Rectal smooth muscle tissue (tissue), 1 donor: ENCODE measurements around the gene PDE4D.

Source experiments
- H3K27ac ChIP-seq: one replicate; pipeline ENCODE4 v1.7.0; 2013; ENCODE audit warnings: low read depth, low read length, inconsistent platforms
- H3K27me3 ChIP-seq: one replicate; pipeline ENCODE4 v1.7.0; 2013; ENCODE audit warnings: low read length; ENCODE audit not compliant: control insufficient read depth, insufficient read depth
- H3K36me3 ChIP-seq: one replicate; pipeline ENCODE4 v1.7.0; 2013; ENCODE audit warnings: low read length; ENCODE audit not compliant: control insufficient read depth, insufficient read depth
- H3K4me1 ChIP-seq: one replicate; pipeline ENCODE4 v1.7.0; 2013; ENCODE audit warnings: low read length; ENCODE audit not compliant: control insufficient read depth, insufficient read depth
- H3K4me3 ChIP-seq: one replicate; pipeline ENCODE4 v1.7.0; 2013; ENCODE audit warnings: low read length
- H3K9ac ChIP-seq: one replicate; pipeline ENCODE4 v1.7.0; 2013; ENCODE audit warnings: low read length

PDE4D gene

DNA sequence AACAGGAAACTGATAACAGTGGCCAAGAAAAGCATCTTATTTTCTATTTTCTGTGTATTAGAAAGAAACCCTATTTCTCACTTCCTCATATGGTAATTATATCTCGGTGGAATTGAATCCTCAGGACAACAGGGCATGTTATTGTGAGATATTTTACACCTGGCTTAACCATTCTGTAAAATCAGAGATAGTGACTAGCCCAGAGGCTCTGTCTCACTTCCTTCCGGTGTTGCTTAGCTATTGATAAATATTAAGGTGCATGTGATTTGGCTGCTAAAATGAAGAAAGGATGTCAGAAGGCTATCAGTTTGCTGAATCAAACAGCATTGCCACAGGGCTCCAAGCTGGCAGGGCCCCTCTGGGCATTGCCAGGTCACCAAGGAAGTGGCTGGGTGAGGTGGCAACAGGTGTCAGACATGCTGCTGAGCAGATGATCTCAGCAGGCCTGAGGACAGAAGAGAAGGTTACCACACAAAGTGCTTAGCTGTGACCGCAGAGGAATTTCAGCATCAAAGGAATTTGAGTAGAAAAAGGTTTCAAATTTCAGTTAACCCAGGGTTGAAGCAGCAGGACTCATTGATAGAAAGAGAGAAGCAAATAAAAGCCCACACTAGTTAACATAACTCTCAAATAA, 330.7 kb downstream of the PDE4D start:
- no peak overlapping the region for H3K9ac ChIP-seq
- no peak overlapping the region for H3K27ac ChIP-seq
- no peak overlapping the region for H3K4me3 ChIP-seq
- no peaks in the 10 kb centered on the region for H3K4me1 ChIP-seq
- no peaks in the 10 kb centered on the region for H3K27me3 ChIP-seq
- H3K36me3 ChIP-seq, result no peaks in the 10 kb centered on the region

DNA sequence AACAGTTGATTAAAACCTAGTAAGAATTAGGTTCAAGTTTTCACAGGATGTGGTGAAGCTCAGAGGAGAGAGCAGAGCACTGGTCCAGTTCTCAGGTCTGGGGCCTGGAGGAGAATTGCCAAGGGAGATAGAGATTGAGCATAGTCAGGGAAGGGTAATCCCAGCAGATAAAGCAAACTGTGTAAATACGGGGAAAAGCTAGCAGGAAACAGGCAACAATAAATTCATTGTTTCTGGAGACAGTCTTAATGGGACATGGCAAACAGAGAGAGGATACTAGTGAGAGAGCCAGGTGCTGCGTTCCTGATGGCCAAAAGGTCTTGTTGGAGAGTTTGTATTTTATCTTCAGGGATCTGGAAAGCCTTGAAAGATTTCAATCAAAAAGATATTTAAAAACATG, 333.0 kb downstream of the PDE4D start:
- H3K27ac ChIP-seq, result no peak overlapping the region
- H3K4me3 ChIP-seq, result no peak overlapping the region
- no peaks in the 10 kb centered on the region for H3K36me3 ChIP-seq
- H3K4me1 ChIP-seq, result no peaks in the 10 kb centered on the region
- H3K9ac ChIP-seq, result no peak overlapping the region
- H3K27me3 ChIP-seq, result no peaks in the 10 kb centered on the region

DNA sequence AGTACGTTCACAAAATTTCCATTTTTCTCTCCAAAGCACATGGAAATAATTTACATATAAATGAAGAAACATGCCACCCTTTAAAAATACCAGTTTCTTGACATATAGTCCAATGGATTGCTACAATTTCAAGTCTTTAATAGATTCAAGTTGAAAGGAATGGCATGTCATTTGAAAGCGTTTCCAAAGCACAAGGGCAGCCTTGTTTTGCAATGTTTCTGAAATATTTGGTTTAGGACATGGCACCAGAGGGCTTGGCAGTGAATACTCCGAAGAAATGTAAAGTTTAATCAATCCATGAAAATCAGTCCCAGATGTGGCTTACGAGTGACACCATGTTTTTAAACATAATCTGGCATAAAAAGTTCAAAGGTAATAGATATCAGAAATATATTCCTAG, 333.7 kb downstream of the PDE4D start:
- Histone ChIP-seq H3K9ac (no peak overlapping the region), H3K27ac (no peak overlapping the region), H3K4me1 (no peaks in the 10 kb centered on the region), H3K36me3 (no peaks in the 10 kb centered on the region), H3K4me3 (no peak overlapping the region), H3K27me3 (no peaks in the 10 kb centered on the region)

DNA sequence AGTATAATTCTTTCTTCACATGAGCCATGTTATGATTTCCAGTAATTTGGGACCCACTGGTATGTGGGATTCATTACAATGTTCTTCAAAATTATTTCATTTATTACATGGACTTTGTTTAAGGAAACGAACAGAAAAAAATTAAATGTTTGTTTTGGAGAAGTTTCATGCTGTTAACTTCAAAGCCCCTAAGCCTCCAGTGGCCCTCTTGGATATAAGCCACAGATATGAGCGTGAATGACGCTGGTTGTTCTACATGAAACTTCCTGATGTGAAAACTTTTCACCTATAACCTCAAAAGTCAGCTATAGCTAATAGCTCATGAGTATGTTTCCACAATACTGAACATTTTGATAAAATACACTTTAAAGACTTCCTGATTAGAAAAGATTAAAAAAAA, 334.2 kb downstream of the PDE4D start:
- Histone ChIP-seq H3K4me3 (no peak overlapping the region), H3K4me1 (no peaks in the 10 kb centered on the region), H3K9ac (no peak overlapping the region), H3K36me3 (no peaks in the 10 kb centered on the region), H3K27me3 (no peaks in the 10 kb centered on the region), H3K27ac (no peak overlapping the region)

DNA sequence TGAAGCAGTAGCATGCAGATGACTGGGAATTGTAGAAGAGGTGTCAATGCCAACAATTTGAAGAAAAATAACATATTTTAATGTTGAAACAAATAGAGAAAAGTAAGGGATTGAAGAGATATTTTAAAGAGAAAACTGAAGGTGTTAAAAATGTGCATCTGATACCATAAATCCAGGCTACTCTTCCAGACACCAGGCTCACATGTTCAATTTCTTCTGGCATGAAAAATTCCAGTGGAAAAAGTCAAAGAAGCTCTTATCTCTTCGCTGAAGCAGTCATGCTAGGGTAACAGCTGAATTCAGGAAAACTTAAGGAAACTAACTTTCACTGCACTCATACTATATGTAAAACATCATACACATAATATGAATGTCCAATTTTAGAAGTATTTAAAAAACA, 335.0 kb downstream of the PDE4D start:
- Histone ChIP-seq H3K9ac (no peak overlapping the region), H3K36me3 (no peaks in the 10 kb centered on the region), H3K27ac (no peak overlapping the region), H3K27me3 (no peaks in the 10 kb centered on the region), H3K4me1 (no peaks in the 10 kb centered on the region), H3K4me3 (no peak overlapping the region)

DNA sequence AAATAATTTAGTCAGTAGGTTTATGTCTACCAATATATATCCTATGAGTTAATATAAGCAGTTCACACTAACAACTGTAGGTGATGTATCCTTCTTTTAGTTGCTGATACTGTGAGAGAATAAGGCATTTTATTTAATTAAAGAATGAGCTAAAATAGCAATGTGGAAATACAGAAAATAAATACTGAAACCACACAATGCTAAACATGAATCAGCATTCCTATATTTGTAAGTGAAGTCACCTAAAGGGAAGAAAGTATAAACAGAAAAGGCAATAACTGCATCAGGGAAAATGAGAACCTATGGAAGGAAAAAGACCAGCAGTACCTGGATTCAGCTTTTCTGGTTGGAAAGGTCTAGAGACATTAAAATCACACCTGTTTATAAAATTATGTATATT, 336.0 kb downstream of the PDE4D start:
- Histone ChIP-seq H3K4me3 (no peak overlapping the region), H3K27me3 (no peaks in the 10 kb centered on the region), H3K27ac (no peak overlapping the region), H3K4me1 (no peaks in the 10 kb centered on the region), H3K36me3 (no peaks in the 10 kb centered on the region), H3K9ac (no peak overlapping the region)

DNA sequence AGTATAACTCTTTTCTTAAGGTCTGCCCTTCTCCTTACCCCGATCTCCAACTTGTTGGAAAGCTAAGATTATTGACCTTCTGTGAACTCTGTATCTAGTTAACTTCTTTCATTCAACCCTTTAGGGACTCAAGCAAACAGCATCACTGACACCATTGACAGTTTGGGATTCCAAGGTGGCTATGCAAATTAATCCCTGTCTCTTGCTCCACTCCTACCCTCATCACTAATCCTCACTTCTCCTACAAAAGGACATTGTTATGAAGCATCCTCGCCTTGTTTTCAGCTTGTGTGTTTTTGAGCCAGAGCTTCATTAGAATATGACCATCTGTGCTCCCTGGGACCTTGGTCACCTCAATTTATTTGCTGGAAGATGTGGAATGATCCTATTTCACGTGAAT, 337.9 kb downstream of the PDE4D start:
- no peak overlapping the region for H3K27ac ChIP-seq
- no peaks in the 10 kb centered on the region for H3K36me3 ChIP-seq
- no peak overlapping the region for H3K9ac ChIP-seq
- H3K4me3 ChIP-seq, result no peak overlapping the region
- no peaks in the 10 kb centered on the region for H3K27me3 ChIP-seq
- H3K4me1 ChIP-seq, result no peaks in the 10 kb centered on the region

DNA sequence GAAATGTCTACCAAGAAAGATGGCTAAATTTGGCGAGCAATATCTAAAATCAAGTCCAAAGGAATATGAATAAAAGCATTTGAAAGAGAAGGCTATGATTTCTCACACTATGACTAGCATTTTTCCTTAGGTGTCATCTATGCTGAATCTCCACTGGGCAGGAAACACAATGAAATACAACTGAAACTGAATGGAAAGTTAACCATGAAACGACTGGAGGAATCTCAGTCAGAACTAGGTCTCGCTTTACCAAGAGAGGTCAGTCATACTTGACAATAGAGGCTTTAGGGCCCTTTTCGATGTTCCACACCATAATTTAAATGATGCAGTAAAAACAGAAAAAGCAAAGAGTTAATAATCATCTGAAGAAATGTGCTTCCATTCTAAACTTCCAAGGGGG, 339.0 kb downstream of the PDE4D start:
- H3K9ac ChIP-seq, result no peak overlapping the region
- H3K4me3 ChIP-seq, result no peak overlapping the region
- no peak overlapping the region for H3K27ac ChIP-seq
- H3K27me3 ChIP-seq, result no peaks in the 10 kb centered on the region
- no peaks in the 10 kb centered on the region for H3K4me1 ChIP-seq
- no peaks in the 10 kb centered on the region for H3K36me3 ChIP-seq

DNA sequence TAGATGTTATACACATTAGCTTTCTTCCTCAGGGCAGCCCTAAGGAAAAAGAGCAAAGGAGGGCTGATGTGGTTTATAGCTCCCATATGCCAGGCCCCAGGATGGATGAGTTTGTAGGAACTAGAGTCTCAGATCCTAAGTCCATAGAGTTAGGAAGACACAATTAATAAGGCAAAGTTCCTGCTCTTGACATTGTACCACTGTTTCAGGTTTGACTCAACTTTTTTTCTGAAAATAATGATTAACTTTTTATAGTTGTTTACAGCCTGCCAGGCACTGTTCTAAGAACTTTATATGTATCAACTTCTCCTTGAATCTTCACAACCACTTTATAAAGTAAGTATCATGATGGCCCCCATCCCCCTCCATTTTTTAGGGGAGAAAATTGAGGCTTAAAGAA, 339.5 kb downstream of the PDE4D start:
- no peaks in the 10 kb centered on the region for H3K4me1 ChIP-seq
- no peak overlapping the region for H3K9ac ChIP-seq
- H3K4me3 ChIP-seq, result no peak overlapping the region
- H3K36me3 ChIP-seq, result no peaks in the 10 kb centered on the region
- no peak overlapping the region for H3K27ac ChIP-seq
- H3K27me3 ChIP-seq, result no peaks in the 10 kb centered on the region

DNA sequence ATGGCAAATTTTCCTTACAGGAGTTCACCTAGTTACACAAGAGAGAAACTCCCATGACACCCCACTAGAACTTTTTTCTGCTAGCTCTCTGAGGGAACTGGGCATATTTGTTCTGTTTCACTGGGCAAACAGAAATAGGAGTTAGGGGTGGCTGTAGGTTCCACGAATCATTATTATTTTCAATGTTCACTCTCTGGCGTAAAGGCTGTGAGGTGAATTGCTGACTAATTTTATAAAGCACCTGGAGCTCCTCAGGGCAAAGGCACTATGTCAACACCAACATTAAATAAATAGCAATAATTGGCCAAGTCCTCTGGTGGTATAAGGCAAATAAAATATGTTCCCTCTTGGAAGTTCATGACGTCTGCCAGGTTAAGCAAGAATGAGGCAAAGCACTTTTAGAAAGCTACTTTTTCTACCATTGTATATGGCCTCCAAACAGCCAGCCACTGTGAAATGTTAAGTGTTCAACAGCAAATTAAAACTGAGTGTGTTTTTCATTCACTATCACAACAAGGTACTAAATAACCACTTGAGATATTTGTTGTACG, 344.6 kb downstream of the PDE4D start:
- Histone ChIP-seq H3K36me3 (no peaks in the 10 kb centered on the region), H3K4me1 (peaks cover 4% of the 10 kb centered on the region), H3K27ac (no peak overlapping the region), H3K27me3 (no peaks in the 10 kb centered on the region), H3K4me3 (no peak overlapping the region), H3K9ac (no peak overlapping the region)

DNA sequence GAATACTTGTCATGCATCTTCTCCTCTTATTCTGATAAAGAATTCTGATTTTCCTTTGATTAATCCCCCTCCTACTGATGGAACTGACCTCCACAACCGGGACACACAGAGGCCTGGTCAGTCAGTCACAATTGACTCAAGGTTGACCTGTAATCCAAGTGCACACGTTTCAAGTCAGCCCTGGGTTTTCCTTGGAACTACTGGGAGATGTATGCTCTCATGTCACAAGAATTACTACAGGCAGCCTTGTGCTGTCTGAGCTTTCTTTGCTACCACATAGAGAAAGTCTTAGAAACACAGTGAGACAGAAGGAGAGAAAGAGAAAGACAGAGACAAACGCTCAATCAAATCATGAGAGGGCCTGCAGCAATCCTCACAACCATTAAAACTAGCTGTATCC, 345.8 kb downstream of the PDE4D start:
- no peaks in the 10 kb centered on the region for H3K27me3 ChIP-seq
- H3K4me3 ChIP-seq, result no peak overlapping the region
- no peaks in the 10 kb centered on the region for H3K36me3 ChIP-seq
- H3K9ac ChIP-seq, result no peak overlapping the region
- H3K27ac ChIP-seq, result no peak overlapping the region
- H3K4me1 ChIP-seq, result peaks cover 15% of the 10 kb centered on the region

DNA sequence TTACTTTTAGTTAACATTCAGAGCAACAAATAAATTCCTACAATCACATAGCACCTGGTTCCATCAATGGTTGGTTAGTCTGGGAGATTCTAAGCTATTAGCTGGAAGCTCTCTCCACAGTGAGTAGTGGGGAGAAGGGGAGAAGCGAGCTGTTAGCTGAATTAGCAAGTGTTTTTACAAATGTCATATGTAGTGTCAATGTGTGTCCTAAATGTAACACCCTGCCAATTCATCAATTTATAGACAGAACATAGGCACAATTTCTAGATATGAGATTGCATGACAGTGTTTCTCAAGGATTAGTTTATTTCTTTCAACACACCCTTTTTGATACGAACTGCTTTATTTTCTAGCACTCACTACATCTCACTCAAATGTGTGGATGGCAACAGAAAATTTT, 349.0 kb downstream of the PDE4D start:
- H3K27me3 ChIP-seq, result no peaks in the 10 kb centered on the region
- H3K4me1 ChIP-seq, result peaks cover 17% of the 10 kb centered on the region
- H3K27ac ChIP-seq, result no peak overlapping the region
- H3K36me3 ChIP-seq, result no peaks in the 10 kb centered on the region
- H3K4me3 ChIP-seq, result no peak overlapping the region
- H3K9ac ChIP-seq, result no peak overlapping the region

DNA sequence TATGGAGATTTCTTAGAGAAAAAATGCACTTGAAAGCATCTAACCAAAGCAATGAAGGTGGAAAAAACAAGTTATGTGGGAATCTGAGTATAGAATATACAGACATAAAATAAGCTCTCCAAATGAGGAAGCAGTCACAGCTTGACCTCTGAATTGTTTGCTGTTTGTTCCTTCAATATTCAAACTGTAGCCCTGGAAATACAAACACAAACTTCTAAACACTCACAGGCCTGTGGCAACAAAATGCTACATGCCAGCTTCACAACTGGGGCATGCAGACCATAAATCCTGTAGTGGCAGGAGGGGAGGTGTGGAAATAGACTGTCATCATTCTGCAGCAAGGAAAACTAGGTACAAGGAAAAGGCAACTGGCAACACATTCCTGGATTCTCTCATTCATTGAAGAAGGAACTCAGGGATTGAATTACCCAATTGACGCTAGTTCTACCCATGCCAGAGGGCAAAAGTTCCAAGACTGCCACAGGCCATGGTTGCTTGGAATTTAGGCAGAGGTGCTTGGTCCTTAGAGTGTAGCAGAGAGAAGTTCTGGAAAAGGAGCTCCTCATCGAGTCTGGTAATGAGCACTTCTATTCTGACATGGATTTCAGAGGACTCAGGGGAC, 349.6 kb downstream of the PDE4D start:
- H3K36me3 ChIP-seq, result no peaks in the 10 kb centered on the region
- H3K9ac ChIP-seq, result no peak overlapping the region
- H3K27me3 ChIP-seq, result no peaks in the 10 kb centered on the region
- no peak overlapping the region for H3K4me3 ChIP-seq
- H3K4me1 ChIP-seq, result peaks cover 17% of the 10 kb centered on the region
- H3K27ac ChIP-seq, result peak overlapping the region; percentile 30
